ENCODE measurements around the gene THAP9. TPM values are rescaled to one million over a fixed set of nuclear protein-coding genes. Genes with fewer than 3 reads are reported as not detected.

Gene THAP9
- total RNA-seq, 4 donors from 2014 or later, result 2.2 to 8.4 (median 5.5) TPM

GRCh38 chr4:82934441-82934840 is 33.9 kb downstream of the THAP9 start:
- Histone ChIP-seq H3K36me3 (peaks cover 0 to 69% (median 0%) of the 10 kb centered on the region in 3 donors), H3K4me1 (no peaks in the 10 kb centered on the region), H3K27me3 (no peaks in the 10 kb centered on the region), H3K4me3 (no peak overlapping the region), H3K27ac (no peak overlapping the region), H3K9me3 (no peaks in the 10 kb centered on the region)
- no peak for DNase-seq (ENCODE audit: low spot score in 2 of 2)
- TF ChIP-seq CTCF (IDR thresholded peaks at IDR 0.05) (no peak), POLR2A (IDR thresholded peaks at IDR 0.05) (no peak), EP300 (IDR thresholded peaks at IDR 0.05) (no peak)

- H3K27me3 ChIP-seq, result no peaks in the 10 kb centered on the region
- peaks cover 0 to 72% (median 0%) of the 10 kb centered on the region in 3 donors for H3K36me3 ChIP-seq
- TF ChIP-seq CTCF (IDR thresholded peaks at IDR 0.05), result no peak
- no peak for TF ChIP-seq EP300 (IDR thresholded peaks at IDR 0.05)
- TF ChIP-seq POLR2A (IDR thresholded peaks at IDR 0.05), result no peak
- no peaks in the 10 kb centered on the region for H3K4me1 ChIP-seq
- no peak for DNase-seq (ENCODE audit: low spot score in 2 of 2)
- no peak overlapping the region for H3K4me3 ChIP-seq
- WGBS, 2 donors, result 82 to 84% methylated on average over 2 of the region's 2 CpGs
- no peak overlapping the region for H3K27ac ChIP-seq
- H3K9me3 ChIP-seq, result no peaks in the 10 kb centered on the region
Measured at GRCh38 chr4:82939414-82939813, 38.9 kb downstream of the THAP9 start.

GRCh38 chr4:82947498-82947897 is 47.0 kb downstream of the THAP9 start:
- H3K4me1 ChIP-seq, result no peaks in the 10 kb centered on the region
- no peak overlapping the region for H3K4me3 ChIP-seq
- peaks cover 0 to 22% (median 0%) of the 10 kb centered on the region in 3 donors for H3K36me3 ChIP-seq
- DNase-seq (ENCODE audit: low spot score in 2 of 2), result no peak
- TF ChIP-seq POLR2A (IDR thresholded peaks at IDR 0.05) (no peak), CTCF (IDR thresholded peaks at IDR 0.05) (no peak), EP300 (IDR thresholded peaks at IDR 0.05) (no peak)
- H3K27me3 ChIP-seq, result no peaks in the 10 kb centered on the region
- H3K9me3 ChIP-seq, result no peaks in the 10 kb centered on the region
- H3K27ac ChIP-seq, result no peak overlapping the region

GRCh38 chr4:82948647-82949204 is 48.2 kb downstream of the THAP9 start:
- Histone ChIP-seq H3K36me3 (peaks cover 0 to 24% (median 0%) of the 10 kb centered on the region in 3 donors), H3K4me3 (no peak overlapping the region), H3K9me3 (no peaks in the 10 kb centered on the region), H3K27ac (no peak overlapping the region), H3K4me1 (no peaks in the 10 kb centered on the region), H3K27me3 (no peaks in the 10 kb centered on the region)
- DNase-seq (ENCODE audit: low spot score in 2 of 2), result no peak
- 97% methylated on average over 1 of the region's 1 CpG for WGBS, 2 donors
- TF ChIP-seq CTCF (IDR thresholded peaks at IDR 0.05) (no peak), POLR2A (IDR thresholded peaks at IDR 0.05) (no peak), EP300 (IDR thresholded peaks at IDR 0.05) (no peak)

GRCh38 chr4:82951196-82951595 is 50.7 kb downstream of the THAP9 start:
- no peak for DNase-seq (ENCODE audit: low spot score in 2 of 2)
- no peak overlapping the region for H3K4me3 ChIP-seq
- 92 to 96% methylated on average over 2 of the region's 2 CpGs for WGBS, 2 donors
- no peaks in the 10 kb centered on the region for H3K4me1 ChIP-seq
- H3K9me3 ChIP-seq, result no peaks in the 10 kb centered on the region
- H3K27me3 ChIP-seq, result no peaks in the 10 kb centered on the region
- peaks cover 0 to 14% (median 0%) of the 10 kb centered on the region in 3 donors for H3K36me3 ChIP-seq
- TF ChIP-seq CTCF (IDR thresholded peaks at IDR 0.05) (no peak), POLR2A (IDR thresholded peaks at IDR 0.05) (no peak), EP300 (IDR thresholded peaks at IDR 0.05) (no peak)
- H3K27ac ChIP-seq, result no peak overlapping the region
